Transverse colon (tissue), 4 donors: ENCODE data around the gene SCGB3A2. TPM values are rescaled to one million over a fixed set of nuclear protein-coding genes. Genes with fewer than 3 reads are reported as not detected.

Experiments used
- DNase-seq: peaks from one replicate; pipeline ENCODE4 v3.0.0-alpha.2; 2019
- H3K27ac ChIP-seq, 4 donors: fragments of 200-600 bp; sonication (generic); 2 replicates each; pipeline ENCODE4 v1.5.1; 2016 to 2018; ENCODE audit warnings: inconsistent platforms in 4 of 4
- H3K27me3 ChIP-seq: fragments of 200-600 bp; sonication (generic); 2 replicates; pipeline ENCODE4 v1.5.1; 2017; ENCODE audit warnings: inconsistent platforms
- H3K36me3 ChIP-seq, 4 donors: fragments of 200-600 bp; sonication (generic); 2 replicates each; pipeline ENCODE4 v1.5.1; 2017 to 2019; ENCODE audit warnings: inconsistent platforms in 4 of 4
- H3K4me1 ChIP-seq, 4 donors: fragments of 200-600 bp; sonication (generic); 2 replicates each; pipeline ENCODE4 v1.5.1; 2017 to 2020; ENCODE audit warnings: inconsistent platforms in 4 of 4
- H3K4me3 ChIP-seq, 4 donors: fragments of 200-600 bp; sonication (generic); 1 replicate in 1 of 4; 2 replicates in 3 of 4; pipeline versions ENCODE4 v1.5.1 to v1.6.1; 2017 to 2019; ENCODE audit warnings: inconsistent platforms in 4 of 4
- H3K9me3 ChIP-seq, 2 donors: fragments of 200-600 bp; sonication (generic); 2 replicates each; pipeline ENCODE4 v1.5.1; 2017 to 2019; ENCODE audit warnings: inconsistent platforms in 2 of 2
- EP300 ChIP-seq: sonication (generic); formaldehyde crosslinking; IDR thresholded peaks from one replicate; pipeline ENCODE4 v1.6.1; 2017; ENCODE audit warnings: antibody characterized with exemption, low read depth
- POLR2A ChIP-seq: fragments of 450-650 bp; IDR thresholded peaks from one replicate; pipeline ENCODE4 v1.6.1; 2016; ENCODE audit warnings: antibody characterized with exemption, mild to moderate bottlenecking, moderate library complexity
- POLR2AphosphoS5 ChIP-seq, 3 donors: sonication (generic); formaldehyde crosslinking; IDR thresholded peaks; one replicate each; pipeline ENCODE4 v1.6.1; 2016; ENCODE audit warnings: antibody characterized with exemption in 3 of 3
- WGBS, 2 donors: methylation state at CpG; one replicate each; pipeline ENCODE4 v1.1.5; 2018; ENCODE audit warnings: low coverage in 1 of 2; 5-methylcytosine and 5-hydroxymethylcytosine counted together
- in situ Hi-C, 4 donors: fragments of 200-750 bp; cut with MboI; loops; one replicate each; pipeline versions ENCODE4 v1.15.0 to v1.15.1; 2017; ENCODE audit warnings: low sequenced_read_pairs in 3 of 4, low pct_ligation_motif_present in 1 of 4, low pct_unique_long_range_greater_than_20kb in 1 of 4
- intact Hi-C: fragments of 100-400 bp; cut with DNase I; formaldehyde crosslinking; loops from one replicate; pipeline ENCODE4 v1.15.1; 2023; ENCODE audit warnings: low total_unique reads
- total RNA-seq, 4 donors: library from RNA; depleted of rRNA; stranded (reverse); fragments of >200 nt; gene quantifications; one replicate each; pipeline ENCODE4 v1.1.0, GENCODE V29; 2016
- TF ChIP-seq, protein P1 (sequence below), 5 experiments: fragments of 200-600 bp in 3 of 5; fragments of 450-650 bp in 2 of 5; sonication (generic) in 3 of 5; IDR thresholded peaks; 1 replicate in 2 of 5; 2 replicates in 3 of 5; pipeline ENCODE4 v1.5.1; 2016 to 2017; ENCODE audit warnings: antibody characterized with exemption in 5 of 5, inconsistent platforms in 3 of 5, mild to moderate bottlenecking in 2 of 5, moderate library complexity in 1 of 5

Gene SCGB3A2
- total RNA-seq, 4 donors from 2014 or later: not detected

- Histone ChIP-seq H3K27ac (no peak overlapping the region), H3K4me1 (no peaks in the 10 kb centered on the region), H3K9me3 (no peaks in the 10 kb centered on the region), H3K27me3 (no peaks in the 10 kb centered on the region), H3K36me3 (no peaks in the 10 kb centered on the region), H3K4me3 (no peak overlapping the region)
- TF ChIP-seq, protein P1, sequence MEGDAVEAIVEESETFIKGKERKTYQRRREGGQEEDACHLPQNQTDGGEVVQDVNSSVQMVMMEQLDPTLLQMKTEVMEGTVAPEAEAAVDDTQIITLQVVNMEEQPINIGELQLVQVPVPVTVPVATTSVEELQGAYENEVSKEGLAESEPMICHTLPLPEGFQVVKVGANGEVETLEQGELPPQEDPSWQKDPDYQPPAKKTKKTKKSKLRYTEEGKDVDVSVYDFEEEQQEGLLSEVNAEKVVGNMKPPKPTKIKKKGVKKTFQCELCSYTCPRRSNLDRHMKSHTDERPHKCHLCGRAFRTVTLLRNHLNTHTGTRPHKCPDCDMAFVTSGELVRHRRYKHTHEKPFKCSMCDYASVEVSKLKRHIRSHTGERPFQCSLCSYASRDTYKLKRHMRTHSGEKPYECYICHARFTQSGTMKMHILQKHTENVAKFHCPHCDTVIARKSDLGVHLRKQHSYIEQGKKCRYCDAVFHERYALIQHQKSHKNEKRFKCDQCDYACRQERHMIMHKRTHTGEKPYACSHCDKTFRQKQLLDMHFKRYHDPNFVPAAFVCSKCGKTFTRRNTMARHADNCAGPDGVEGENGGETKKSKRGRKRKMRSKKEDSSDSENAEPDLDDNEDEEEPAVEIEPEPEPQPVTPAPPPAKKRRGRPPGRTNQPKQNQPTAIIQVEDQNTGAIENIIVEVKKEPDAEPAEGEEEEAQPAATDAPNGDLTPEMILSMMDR (IDR thresholded peaks at IDR 0.05): no peak
- TF ChIP-seq POLR2AphosphoS5 (IDR thresholded peaks at IDR 0.05) (no peak), POLR2A (no peak), EP300 (no peak)
- no peak for DNase-seq
- 88 to 96% methylated on average over 2 to 4 of the region's 4 CpGs for WGBS, 2 donors
- intact Hi-C loops: no loop called here
- in situ Hi-C loops: no loop called here
Observed at GRCh38 chr5:147920420-147921030, 42.0 kb downstream of the SCGB3A2 start.

GRCh38 chr5:147921136-147921535 is 42.6 kb downstream of the SCGB3A2 start:
- intact Hi-C loops (no loop called here), in situ Hi-C loops (no loop called here)
- H3K36me3 ChIP-seq: no peaks in the 10 kb centered on the region
- WGBS, 2 donors: 43 to 55% methylated on average over 1 to 2 of the region's 2 CpGs
- no peaks in the 10 kb centered on the region for H3K4me1 ChIP-seq
- no peak overlapping the region for H3K27ac ChIP-seq
- DNase-seq: no peak
- no peaks in the 10 kb centered on the region for H3K9me3 ChIP-seq
- H3K4me3 ChIP-seq: no peak overlapping the region
- no peaks in the 10 kb centered on the region for H3K27me3 ChIP-seq
- TF ChIP-seq, protein P1 (IDR thresholded peaks at IDR 0.05): no peak
- TF ChIP-seq POLR2A: no peak
- TF ChIP-seq POLR2AphosphoS5 (IDR thresholded peaks at IDR 0.05): no peak
- no peak for TF ChIP-seq EP300

DNA sequence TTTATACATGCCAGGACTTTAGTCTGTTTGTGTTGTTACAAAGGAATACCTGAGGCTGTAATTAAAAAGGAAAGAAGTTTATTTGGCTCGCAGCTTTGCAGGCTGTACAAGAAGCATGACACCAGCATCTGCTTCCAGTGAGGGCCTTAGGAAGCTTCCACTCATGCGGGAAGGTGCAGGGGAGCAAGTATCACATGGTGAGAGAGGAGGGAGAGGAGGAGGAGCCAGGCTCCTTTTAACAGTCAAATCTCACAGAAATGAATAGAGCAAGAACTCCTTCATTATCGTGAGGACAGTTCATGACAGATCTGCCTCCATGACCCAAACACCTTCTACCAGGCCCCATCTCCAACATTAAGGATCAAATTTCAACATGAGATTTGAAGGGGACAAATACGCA is 46.5 kb downstream of the SCGB3A2 start:
- TF ChIP-seq POLR2AphosphoS5 (IDR thresholded peaks at IDR 0.05) (no peak), POLR2A (no peak), EP300 (no peak)
- TF ChIP-seq, protein P1 (IDR thresholded peaks at IDR 0.05): no peak
- Histone ChIP-seq H3K36me3 (no peaks in the 10 kb centered on the region), H3K27me3 (no peaks in the 10 kb centered on the region), H3K4me3 (no peak overlapping the region), H3K4me1 (no peaks in the 10 kb centered on the region), H3K27ac (no peak overlapping the region), H3K9me3 (no peaks in the 10 kb centered on the region)
- intact Hi-C loops: no loop called here
- DNase-seq: no peak
- WGBS, 2 donors: 79 to 91% methylated on average over 4 of the region's 4 CpGs
- in situ Hi-C loops: no loop called here

DNA sequence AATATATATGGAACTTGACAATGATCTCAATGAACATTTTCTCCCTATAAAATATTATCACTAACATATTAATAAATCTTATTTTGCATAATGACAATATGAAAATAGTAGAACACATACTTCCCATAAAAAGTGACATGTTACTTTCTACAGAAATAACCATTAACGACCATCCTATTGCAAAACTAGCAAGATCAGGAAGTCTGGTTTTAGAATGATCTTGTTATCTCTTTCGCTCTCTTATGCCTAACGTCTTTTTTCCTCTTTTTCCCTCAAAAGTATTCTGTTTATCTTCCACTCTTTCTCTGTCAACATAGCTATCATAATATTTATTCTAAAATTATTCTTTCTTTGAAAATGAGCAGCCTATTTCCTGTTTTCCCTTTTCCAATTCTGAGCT is 49.4 kb downstream of the SCGB3A2 start:
- 40% methylated on average over 3 of the region's 3 CpGs for WGBS, 2 donors
- intact Hi-C loops: no loop called here
- in situ Hi-C loops: no loop called here
- H3K36me3 ChIP-seq: no peaks in the 10 kb centered on the region
- no peak overlapping the region for H3K27ac ChIP-seq
- no peak overlapping the region for H3K4me3 ChIP-seq
- no peaks in the 10 kb centered on the region for H3K9me3 ChIP-seq
- TF ChIP-seq POLR2AphosphoS5 (IDR thresholded peaks at IDR 0.05): no peak
- TF ChIP-seq, protein P1 (IDR thresholded peaks at IDR 0.05): no peak
- TF ChIP-seq EP300: no peak
- no peak for TF ChIP-seq POLR2A
- H3K27me3 ChIP-seq: no peaks in the 10 kb centered on the region
- no peak for DNase-seq
- H3K4me1 ChIP-seq: no peaks in the 10 kb centered on the region
